ENCODE measurements around the gene CDH4.

The CDH4 gene

GRCh38 chr20:61785567-61785816, 533.4 kb downstream of the CDH4 start:
- no peak overlapping the region for H3K4me3 ChIP-seq (ENCODE audit: low read depth, low read length)
- no peak for DNase-seq (ENCODE audit: low read depth)
- TF ChIP-seq CTCF (IDR thresholded peaks at IDR 0.05; ENCODE audit: control insufficient read depth, extremely low read depth, insufficient read depth), result no peak

GRCh38 chr20:61786230-61786629, 534.2 kb downstream of the CDH4 start:
- no peak overlapping the region for H3K4me3 ChIP-seq (ENCODE audit: low read depth, low read length)
- no peak for TF ChIP-seq CTCF (IDR thresholded peaks at IDR 0.05; ENCODE audit: control insufficient read depth, extremely low read depth, insufficient read depth)
- no peak for DNase-seq (ENCODE audit: low read depth)

GRCh38 chr20:61788343-61788742, 536.3 kb downstream of the CDH4 start:
- TF ChIP-seq CTCF (IDR thresholded peaks at IDR 0.05; ENCODE audit: control insufficient read depth, extremely low read depth, insufficient read depth), result no peak
- no peak overlapping the region for H3K4me3 ChIP-seq (ENCODE audit: low read depth, low read length)
- DNase-seq (ENCODE audit: low read depth), result no peak

- TF ChIP-seq CTCF (IDR thresholded peaks at IDR 0.05; ENCODE audit: control insufficient read depth, extremely low read depth, insufficient read depth), result no peak
- no peak overlapping the region for H3K4me3 ChIP-seq (ENCODE audit: low read depth, low read length)
- DNase-seq (ENCODE audit: low read depth), result no peak
Measured at GRCh38 chr20:61789329-61789728, 537.3 kb downstream of the CDH4 start.

- no peak for TF ChIP-seq CTCF (IDR thresholded peaks at IDR 0.05; ENCODE audit: control insufficient read depth, extremely low read depth, insufficient read depth)
- no peak for DNase-seq (ENCODE audit: low read depth)
- H3K4me3 ChIP-seq (ENCODE audit: low read depth, low read length), result no peak overlapping the region
Measured at GRCh38 chr20:61790116-61790827, 538.2 kb downstream of the CDH4 start.

GRCh38 chr20:61791995-61792394, 539.9 kb downstream of the CDH4 start:
- H3K4me3 ChIP-seq (ENCODE audit: low read depth, low read length), result no peak overlapping the region
- no peak for DNase-seq (ENCODE audit: low read depth)
- TF ChIP-seq CTCF (IDR thresholded peaks at IDR 0.05; ENCODE audit: control insufficient read depth, extremely low read depth, insufficient read depth), result no peak

Data from LNCaP clone FGC (cell line).